LHCN-M2 (cell line): Measurements from ENCODE around the gene ARFGEF3. TPM values are rescaled to one million over a fixed set of nuclear protein-coding genes. Genes with fewer than 3 reads are reported as not detected.
A peak's percentile ranks its signal among the peaks of the same experiment; 100 is the strongest.
"Not testable (repeated sequence)": the region's sequence is repeated elsewhere in the genome, so short reads cannot be mapped to it uniquely, and the experiment has no call there.

Source experiments
- DNase-seq: peaks from one replicate; pipeline ENCODE4 v3.0.0-alpha.2; 2012; ENCODE audit warnings: low read depth
- total RNA-seq: library from RNA; depleted of rRNA; stranded (reverse); fragments of >200 nt; gene quantifications from 2 replicates; pipeline ENCODE4 v1.2.3, GENCODE V29; 2014

The ARFGEF3 gene
- total RNA-seq, 1 experiment from 2014 or later = under 0.01 TPM

DNA sequence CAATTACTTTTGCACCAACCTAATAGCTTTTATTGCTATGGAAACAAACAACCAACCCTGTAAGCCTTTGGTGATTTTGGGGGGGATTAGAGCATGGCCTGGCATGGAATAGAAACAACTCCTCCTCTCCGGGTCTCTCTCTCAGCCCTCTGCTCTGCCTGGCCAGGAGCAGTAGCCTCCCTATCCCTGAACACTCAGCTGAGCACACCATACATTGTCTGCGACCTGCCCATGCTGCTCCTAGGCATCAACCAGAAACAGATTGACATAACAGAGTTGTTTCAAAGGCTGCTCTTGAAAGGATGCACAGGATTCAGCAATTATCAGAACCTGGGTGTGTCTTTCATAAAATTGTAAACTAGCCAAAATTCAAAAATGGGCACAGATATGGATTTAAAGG is 186.1 kb downstream of the ARFGEF3 start:
- DNase-seq = no peak

DNA sequence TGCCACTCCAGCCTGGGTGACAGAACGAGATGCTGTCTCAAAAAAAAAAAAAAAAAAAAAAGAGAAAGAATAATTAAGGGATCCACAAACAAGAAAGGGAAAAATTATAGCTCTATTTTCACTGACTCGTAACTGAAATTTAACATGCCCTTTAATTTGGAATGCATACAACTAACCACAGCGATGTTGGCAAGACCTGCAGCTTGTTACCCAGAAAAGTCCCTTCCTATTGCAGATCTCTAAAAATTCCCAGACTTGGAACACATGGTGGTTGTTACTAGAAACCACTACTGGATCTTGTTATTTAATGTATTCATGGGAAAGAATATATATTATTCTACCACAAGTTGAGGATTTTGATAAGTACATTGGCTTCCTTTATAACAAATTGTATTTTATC is 188.2 kb downstream of the ARFGEF3 start:
- DNase-seq = no peak

DNA sequence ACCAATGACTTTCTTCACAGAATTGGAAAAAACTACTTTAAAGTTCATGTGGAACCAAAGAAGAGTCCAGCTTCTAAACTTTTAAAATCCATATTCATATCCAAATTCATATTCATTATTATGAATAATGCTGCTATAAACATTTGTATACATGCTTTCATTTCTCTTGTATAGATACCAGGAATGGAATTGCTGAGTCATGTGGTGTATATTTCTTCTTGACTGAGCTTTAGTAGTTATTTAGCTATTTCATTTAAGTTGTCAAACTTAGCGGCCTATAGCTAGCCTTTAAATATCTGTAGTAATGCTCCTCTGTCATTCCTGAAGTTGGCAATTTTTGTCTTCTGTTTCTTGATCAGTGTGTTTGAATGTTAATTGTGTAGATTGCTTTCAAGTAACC is 196.2 kb downstream of the ARFGEF3 start:
- DNase-seq = no peak

DNA sequence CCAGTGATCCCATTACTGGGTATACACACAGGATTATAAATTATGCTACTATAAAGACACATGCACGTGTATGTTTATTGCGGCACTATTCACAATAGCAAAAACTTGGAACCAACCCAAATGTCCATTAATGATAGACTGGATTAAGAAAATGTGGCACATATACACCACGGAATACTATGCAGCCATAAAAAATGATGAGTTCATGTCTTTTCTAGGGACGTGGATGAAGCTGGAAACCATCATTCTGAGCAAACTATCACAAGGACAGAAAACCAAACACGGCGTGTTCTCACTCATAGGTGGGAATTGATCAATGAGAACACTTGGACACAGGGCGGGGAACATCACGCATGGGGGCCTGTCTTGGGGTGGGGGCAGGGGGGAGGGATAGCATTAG is 206.9 kb downstream of the ARFGEF3 start:
- not testable (repeated sequence) for DNase-seq

DNA sequence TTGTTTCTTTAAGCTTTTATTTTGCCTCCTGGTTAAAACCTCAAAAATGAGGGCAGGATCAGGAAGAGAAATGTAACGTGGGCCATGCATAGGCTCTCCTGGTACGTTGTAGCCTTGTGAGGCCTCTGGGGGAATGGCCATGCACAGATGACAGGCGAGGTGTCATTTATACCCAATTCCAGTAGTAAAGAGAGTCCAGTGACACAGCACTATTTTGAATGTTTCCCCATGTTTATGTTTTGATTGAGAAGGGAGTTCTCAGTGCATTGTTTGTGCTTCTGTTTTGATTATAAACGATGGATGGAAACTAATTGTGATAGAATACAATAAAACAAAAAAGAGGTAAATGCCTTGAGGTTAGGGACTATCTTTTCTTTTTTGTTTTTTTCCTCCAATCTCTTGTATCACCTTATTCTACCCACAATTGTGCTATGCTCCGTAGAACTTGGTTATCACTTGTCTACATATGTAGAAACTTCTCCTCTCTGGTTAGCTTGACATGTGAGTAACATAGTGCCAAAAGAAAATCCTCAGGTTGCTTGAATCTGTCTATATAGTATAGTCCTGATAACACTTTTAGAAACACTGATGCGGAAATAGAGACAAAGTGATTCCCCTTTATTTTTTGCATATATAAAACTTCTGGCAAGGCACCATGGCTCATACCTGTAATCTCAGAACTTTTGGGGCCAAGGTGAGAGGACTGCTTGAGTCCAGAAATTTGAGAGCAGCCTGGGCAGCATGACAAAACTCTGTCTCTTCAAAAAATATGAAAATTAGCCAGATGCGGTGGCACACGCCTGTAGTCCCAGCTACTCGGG is 209.1 kb downstream of the ARFGEF3 start:
- no peak for DNase-seq

DNA sequence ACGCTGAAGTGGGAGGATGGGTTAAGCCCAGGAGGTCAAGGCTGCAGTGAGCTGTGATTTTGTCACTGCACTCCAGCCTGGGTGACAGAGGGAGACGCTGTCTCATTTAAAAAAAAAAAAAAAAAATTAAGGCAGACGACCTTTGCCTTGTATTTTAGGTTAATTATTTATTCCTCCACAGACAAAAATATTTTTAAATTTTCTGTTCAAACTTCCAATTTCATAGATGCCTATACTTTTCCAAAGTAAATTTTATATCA is 209.6 kb downstream of the ARFGEF3 start:
- no peak for DNase-seq

DNA sequence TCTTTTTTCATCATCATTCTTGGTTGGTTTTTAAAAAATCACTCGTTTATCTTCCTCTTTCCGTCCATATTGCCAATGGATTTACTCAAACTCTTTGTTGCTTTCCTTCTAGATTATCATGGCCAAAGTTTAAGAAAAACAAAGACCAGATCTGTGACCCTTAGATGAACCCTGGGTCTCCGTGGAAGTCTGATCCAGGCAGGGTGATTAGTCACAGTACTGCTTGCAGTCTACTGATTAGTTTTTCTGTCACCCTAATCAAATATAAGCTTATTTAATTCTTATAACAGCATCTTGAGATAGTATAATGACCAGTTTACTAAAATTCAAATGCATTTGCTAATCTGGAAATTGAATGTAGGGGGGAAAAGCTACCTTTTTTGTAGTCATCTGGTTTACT is 210.0 kb downstream of the ARFGEF3 start:
- peak; percentile 4 for DNase-seq

DNA sequence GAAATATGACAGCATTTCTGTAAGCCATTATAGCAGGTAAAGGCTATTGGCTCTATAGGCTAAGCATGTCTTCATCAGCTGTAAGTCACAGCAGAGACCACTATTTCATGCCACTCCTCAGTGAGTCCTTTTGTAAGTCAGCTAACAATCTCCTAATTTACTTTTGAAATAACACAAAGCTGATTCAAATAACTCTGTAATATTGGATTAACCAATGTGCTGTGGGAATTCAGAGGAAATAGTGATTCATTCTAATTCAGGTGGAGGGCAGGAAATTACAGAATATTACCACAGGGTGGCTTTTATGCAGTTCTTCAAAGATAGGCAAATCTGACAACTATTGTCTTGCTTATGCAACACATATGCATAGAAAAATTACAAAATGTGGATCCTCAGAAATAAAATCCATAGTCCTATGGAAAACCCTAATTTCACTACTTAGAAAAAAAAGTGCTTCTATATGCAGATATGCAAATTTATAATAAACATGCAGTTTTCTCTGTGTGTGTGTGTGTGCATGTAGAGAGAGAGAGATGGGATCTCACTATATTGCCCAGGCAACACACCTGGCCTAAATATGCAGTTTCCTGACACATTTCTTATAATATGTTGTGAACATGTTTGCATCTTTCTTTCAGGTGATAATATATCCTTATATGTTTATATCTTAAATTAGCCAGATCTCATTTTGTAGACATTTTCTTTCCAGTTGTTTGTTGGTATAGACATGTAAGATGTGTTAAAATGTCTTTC is 211.1 kb downstream of the ARFGEF3 start:
- DNase-seq = peak; percentile 7

DNA sequence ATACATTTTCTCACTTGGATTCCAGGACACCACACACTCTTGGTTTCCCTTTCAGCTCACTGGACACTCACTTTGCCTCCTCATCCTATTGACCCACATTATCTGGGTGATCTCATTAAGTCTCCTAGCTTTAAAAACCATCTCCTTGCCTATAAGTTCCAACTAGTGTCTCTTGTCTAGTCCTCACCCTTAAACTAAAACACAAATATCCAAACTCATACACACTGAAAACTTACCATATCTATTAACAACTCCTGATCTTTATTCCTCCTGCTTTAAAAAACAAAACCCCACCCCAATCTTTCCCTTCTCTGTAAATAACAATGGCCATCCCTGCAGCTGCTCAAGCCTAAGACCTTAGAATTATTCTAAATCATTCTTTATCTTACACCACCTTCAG is 212.5 kb downstream of the ARFGEF3 start:
- DNase-seq = no peak

DNA sequence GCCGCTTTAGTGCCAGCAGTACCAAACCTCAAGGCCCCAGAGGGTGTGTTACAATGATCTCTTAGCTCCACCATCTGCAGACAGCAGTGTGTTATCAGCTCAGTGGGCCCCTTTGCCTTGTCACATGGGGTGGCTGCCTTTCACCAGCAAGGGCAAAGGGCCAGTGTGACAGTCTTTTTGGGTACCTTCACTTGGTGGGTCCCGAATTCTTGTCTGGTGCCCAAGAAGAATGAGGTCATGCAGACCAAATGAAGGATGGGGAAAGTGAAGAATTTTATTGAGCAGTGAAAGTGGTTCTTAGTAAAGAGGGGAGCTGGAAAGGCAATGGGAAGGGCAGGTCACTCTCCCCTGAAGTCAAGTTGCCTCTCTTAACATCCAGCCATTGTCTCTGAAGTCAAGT is 213.1 kb downstream of the ARFGEF3 start:
- no peak for DNase-seq

DNA sequence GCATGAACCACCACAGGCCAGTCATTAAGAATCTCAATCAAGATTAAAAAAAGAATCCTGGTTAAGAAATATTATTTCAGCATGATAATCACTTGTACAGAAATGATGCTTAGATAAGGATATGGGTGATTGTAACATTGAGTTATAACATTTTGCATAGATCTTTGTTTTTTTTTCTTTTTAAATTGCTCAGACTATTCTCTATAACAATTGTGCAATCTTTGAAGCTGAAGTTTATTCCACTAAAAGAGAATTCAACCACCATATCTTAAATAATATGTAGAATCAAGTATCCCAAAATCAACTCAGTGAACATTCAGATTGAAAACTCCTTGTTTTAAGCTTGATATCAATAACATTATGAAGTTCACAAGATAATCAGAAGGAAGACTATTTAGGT is 215.3 kb downstream of the ARFGEF3 start:
- no peak for DNase-seq

DNA sequence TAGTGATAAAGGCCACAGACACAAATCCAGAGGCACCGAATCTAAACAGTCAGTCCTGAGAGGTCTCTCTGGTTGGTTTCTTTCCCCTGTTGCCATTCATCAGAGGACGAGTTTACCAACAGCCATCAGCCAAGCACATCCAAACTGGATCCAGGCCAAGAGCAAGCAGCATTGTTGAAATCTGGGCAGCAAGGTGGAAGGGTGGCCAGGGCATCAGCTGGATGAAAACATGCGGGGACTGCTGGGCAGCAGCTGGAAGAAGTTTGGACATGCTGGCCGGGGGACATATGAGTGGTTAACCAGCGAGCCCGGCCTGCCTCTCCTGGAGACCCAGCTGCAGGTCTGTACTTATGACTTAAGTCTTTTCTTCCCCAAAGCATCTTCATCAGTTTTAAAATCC is 216.1 kb downstream of the ARFGEF3 start, which contains the start of gene SMIM28:
Gene SMIM28 (plus strand): TSS at position 62 of the 400 bp plus-strand sequence. CDS start 168 bp downstream, at position 230.
- no peak for DNase-seq

DNA sequence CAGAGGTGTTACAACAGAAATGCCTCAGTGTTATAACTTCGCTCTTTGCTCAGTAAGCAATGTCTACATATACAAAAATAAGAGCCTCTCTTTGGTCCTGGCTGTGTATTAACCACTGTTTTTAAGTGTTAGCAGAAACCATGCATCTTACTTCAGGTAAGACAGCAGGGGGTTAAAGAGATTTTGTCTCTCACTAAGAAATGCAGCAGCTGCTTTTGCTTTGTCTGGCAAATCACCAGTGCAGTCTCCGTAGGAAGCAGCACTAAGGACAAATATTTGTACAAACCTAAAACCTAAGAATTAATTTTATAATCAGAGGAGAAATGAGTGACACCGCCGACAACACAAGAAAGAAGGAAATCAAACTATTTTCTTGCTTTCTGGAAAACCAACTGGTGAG is 216.7 kb downstream of the ARFGEF3 start:
- no peak for DNase-seq

DNA sequence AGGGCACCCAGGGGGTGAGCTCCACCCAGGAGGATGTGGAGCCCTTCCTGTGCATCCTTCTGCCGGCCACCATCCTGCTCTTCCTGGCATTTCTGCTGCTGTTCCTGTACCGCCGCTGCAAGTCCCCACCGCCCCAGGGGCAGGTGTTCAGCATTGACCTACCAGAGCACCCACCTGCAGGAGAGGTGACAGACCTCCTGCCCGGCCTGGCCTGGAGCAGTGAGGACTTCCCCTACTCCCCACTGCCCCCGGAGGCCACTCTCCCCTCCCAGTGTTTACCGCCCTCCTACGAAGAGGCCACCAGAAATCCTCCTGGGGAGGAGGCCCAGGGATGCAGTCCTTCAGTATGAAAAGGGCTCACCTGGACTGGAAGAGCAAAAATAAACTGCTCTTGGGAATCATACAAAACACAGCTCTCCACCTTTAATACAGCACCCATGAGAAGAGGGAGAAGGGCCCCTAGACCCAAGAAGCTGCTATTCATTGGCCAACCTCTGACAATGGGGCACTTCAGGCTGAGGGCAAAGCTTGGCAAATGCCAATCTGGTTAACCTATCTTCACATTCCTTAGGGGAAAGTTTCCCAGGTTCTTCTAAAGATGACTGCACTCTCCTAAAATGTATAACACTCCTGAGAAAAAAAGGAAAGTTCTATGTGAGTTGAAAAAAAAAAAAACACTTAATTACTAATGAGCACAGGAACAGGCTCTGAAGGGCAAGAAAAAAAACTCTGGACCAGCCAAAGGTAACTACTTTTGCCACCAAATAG is 220.9 kb downstream of the ARFGEF3 start:
- DNase-seq = no peak

DNA sequence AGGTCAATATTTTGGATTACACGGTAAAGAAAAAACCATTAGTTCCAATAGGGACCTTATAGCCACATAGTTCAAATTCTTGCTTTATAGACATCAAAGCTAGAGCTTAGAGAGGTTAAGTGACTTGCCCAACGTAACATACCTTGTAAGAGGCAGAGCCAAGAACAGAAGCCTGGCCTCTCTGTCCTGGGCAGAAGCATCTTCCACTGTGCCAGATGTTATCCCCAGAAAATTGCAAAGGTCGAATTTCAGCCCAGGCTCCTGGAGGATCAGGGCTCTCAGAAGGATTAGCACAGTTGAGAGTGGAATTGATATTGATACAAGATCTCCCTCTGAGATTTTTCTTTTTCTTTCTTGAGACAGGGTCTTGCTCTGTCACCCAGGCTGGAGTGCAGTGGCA is 222.0 kb downstream of the ARFGEF3 start:
- DNase-seq = no peak

DNA sequence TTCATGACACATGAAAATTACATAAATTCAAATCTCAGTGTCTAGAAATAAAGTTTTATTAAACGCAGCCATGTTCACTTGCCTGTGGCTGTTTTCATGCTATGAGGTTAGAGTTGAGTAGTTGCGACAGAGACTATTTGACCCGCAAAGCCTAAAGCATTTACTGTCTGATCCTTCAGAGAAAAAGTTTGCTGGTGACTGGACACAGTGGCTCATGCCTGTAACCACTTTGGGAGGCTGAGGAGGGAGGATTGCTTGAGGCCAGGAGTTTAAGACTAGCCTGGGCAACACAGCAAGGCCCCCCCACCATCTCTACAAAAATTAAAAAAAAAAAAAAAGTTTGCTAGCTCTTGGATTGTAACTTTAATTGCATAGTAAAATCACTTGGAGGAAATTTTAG is 225.2 kb downstream of the ARFGEF3 start:
- DNase-seq = no peak

DNA sequence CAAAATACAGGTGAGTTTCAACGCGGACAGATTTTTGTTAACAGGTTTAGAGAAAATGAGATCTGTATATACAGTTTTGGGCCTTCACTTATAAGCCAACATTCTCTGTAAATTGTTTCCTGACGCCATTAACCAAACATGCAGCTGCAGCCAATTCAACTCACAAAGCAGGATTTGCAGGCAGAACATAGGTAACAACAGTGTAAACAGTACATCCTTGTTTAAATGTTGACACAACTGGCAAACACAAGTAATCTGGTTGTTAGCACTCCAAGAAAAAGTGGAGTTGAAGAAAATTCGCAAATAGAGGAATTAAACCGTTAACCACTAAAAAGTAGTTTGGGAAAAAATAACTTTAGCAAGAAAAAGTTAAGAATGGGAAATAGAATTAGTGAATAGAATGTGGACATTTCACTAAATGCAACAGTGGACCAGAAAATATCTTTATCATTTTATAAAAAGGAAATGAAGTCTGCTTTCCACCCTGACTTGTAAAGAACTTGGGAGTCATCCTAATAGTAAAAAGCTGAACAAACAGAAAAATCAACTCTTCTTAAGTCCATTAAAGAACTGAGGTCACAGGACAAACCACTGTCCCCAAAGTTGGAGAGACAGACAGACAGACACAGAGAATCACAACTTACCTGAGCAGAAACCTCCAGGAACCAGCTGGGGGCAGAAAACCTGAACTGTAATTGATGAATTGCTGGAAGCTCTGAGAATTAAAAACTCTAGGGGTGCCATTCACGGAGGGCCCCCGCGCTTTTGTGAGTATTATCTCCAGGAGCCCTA is 226.0 kb downstream of the ARFGEF3 start:
- no peak for DNase-seq

DNA sequence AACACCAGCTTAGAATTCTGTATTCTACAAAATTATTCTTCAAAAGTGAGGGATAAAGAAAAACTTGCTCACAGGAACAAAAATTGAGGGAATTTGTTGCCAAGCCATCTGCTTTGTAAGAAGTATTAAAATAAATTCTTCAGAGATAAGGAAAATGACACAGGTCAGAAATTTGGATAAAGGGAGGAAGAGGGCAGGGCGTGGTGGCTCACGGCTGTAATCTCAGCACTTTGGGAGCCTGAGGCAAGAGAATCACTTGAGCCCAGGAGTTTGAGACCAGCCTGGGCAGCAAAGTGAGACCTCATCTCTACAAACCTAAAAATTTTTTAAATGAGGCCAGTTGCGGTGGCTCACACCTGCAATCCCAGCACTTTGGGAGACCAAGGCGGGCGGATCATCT is 227.8 kb downstream of the ARFGEF3 start:
- DNase-seq = no peak
